ENCODE data around the gene ZPR1. TPM values are rescaled to one million over a fixed set of nuclear protein-coding genes. Genes with fewer than 3 reads are reported as not detected.

Gene ZPR1
- total RNA-seq, 1 experiment from 2014 or later, result 89.5 TPM

DNA sequence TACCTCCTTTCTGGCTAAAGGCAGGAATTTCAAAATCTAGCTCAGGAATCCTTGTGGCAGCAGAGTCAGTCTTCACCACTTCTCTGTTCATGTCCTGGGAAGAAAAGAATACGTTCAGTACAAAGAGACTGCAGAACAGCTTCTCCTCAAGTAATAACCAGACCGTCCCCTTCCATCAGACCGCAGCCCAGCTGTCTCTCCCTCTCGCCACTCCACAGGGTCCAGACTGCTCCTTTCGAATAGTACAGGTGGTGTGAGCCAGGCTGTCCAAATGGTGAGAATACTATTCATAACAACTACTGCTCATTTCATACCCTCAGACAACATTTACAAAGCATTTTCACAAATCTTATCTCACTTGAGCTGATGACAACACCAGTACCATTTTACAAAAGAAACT lies 857 bp downstream of the ZPR1 start:
- H2AFZ ChIP-seq (ENCODE audit: low read length), result no peak overlapping the region

DNA sequence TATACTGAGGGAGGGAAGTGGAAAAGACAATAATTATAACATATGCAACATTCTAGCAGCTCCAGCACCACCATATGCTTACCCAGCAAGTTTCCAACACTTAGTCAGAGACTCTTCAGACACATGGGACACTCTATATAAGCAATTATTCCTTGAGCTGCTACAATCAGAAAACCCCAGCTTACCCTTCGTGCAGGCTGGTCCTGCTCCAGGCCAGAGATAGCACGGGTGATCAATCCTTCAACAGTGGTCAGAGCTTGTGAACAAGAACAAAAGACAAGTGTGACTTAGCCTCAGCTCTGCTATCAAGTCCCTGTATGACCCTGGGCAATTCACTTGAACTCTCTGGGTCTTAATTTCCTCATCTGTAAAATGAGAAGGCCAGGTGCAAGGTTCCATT lies 1.5 kb downstream of the ZPR1 start:
- H3K27me3 ChIP-seq (ENCODE audit: low read length), result no peaks in the 10 kb centered on the region
- H3K9me2 ChIP-seq (replicated peaks; ENCODE audit: low read length), result no peaks in the 10 kb centered on the region
- intact Hi-C loops (cut with micrococcal nuclease), result no loop called here
- peaks cover 36% of the 10 kb centered on the region for H3K4me1 ChIP-seq (ENCODE audit: insufficient read depth, low read length)
- no peaks in the 10 kb centered on the region; the same call in 1 of the 2 replicates for H4K20me1 ChIP-seq (ENCODE audit: low read length)
- peaks cover 32% of the 10 kb centered on the region for H3K79me2 ChIP-seq (ENCODE audit: low read length)
- H3K4me2 ChIP-seq (ENCODE audit: low read length), result peak overlapping the region; percentile 94
- peaks cover 50% of the 10 kb centered on the region for H3K36me3 ChIP-seq (ENCODE audit: low read depth, low read length)
- no peak for DNase-seq
- ChIA-PET CTCF (interaction anchor here (2.6 kb wide), 1 partner anchor 50 kb away, joined by 16 read pairs; the partner anchor contains the start of gene APOA1), POLR2A (ENCODE audit: unreplicated experiment) (no interaction called here)
- H3F3A ChIP-seq (ENCODE audit: low read length, unreplicated experiment), result no peaks in the 10 kb centered on the region
- ATAC-seq, result no peak
- BruUV-seq (replicated peaks), result no TSS peak
- no peak overlapping the region for H3K27ac ChIP-seq (ENCODE audit: low read length)
- no peak overlapping the region for H2AFZ ChIP-seq (ENCODE audit: low read length)
- TF ChIP-seq, protein P1, sequence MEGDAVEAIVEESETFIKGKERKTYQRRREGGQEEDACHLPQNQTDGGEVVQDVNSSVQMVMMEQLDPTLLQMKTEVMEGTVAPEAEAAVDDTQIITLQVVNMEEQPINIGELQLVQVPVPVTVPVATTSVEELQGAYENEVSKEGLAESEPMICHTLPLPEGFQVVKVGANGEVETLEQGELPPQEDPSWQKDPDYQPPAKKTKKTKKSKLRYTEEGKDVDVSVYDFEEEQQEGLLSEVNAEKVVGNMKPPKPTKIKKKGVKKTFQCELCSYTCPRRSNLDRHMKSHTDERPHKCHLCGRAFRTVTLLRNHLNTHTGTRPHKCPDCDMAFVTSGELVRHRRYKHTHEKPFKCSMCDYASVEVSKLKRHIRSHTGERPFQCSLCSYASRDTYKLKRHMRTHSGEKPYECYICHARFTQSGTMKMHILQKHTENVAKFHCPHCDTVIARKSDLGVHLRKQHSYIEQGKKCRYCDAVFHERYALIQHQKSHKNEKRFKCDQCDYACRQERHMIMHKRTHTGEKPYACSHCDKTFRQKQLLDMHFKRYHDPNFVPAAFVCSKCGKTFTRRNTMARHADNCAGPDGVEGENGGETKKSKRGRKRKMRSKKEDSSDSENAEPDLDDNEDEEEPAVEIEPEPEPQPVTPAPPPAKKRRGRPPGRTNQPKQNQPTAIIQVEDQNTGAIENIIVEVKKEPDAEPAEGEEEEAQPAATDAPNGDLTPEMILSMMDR (conservative IDR thresholded peaks at IDR 0.05; ENCODE audit: low read depth, low read length), result no peak
- no peak for TF ChIP-seq EZH2phosphoT487 (IDR thresholded peaks at IDR 0.05; ENCODE audit: borderline replicate concordance, low read length)
- TF ChIP-seq EZH2 (IDR thresholded peaks at IDR 0.05; ENCODE audit: low read length, unreplicated experiment), result no peak
- H3K4me3 ChIP-seq (ENCODE audit: low read length), result peak overlapping the region; percentile 83
- H3K9me3 ChIP-seq (ENCODE audit: low read length), result no peaks in the 10 kb centered on the region
- H3K9ac ChIP-seq (ENCODE audit: low read length), result no peak overlapping the region

More for the DNA sequence above, 857 bp downstream of the ZPR1 start:
- H3K79me2 ChIP-seq (ENCODE audit: low read length), result peaks cover 32% of the 10 kb centered on the region
- peaks cover 36% of the 10 kb centered on the region for H3K4me1 ChIP-seq (ENCODE audit: insufficient read depth, low read length)
- TSS peak; percentile 63 for BruUV-seq (replicated peaks)
- H3K4me2 ChIP-seq (ENCODE audit: low read length), result peak overlapping the region; percentile 94
- DNase-seq, result no peak
- intact Hi-C loops (cut with micrococcal nuclease), result no loop called here
- H3K4me3 ChIP-seq (ENCODE audit: low read length), result peak overlapping the region; percentile 83
- H3F3A ChIP-seq (ENCODE audit: low read length, unreplicated experiment), result no peaks in the 10 kb centered on the region
- ATAC-seq, result no peak
- H3K9ac ChIP-seq (ENCODE audit: low read length), result peak overlapping the region; percentile 92
- peaks cover 46% of the 10 kb centered on the region for H3K36me3 ChIP-seq (ENCODE audit: low read depth, low read length)
- H3K27me3 ChIP-seq (ENCODE audit: low read length), result no peaks in the 10 kb centered on the region
- H3K9me3 ChIP-seq (ENCODE audit: low read length), result no peaks in the 10 kb centered on the region
- H3K9me2 ChIP-seq (replicated peaks; ENCODE audit: low read length), result no peaks in the 10 kb centered on the region
- H4K20me1 ChIP-seq (ENCODE audit: low read length), result no peaks in the 10 kb centered on the region; the same call in 1 of the 2 replicates
- ChIA-PET CTCF (interaction anchor here (0.6 to 2.6 kb wide), 3 partner anchors 41 to 352 kb away, joined by 3 to 16 read pairs (median 4); partner anchors contain the start of gene APOA1), POLR2A (ENCODE audit: unreplicated experiment) (interaction anchor here (2.0 kb wide), 1 partner anchor 49 kb away, joined by 7 read pairs; no protein-coding TSS in a partner anchor)
- H3K27ac ChIP-seq (ENCODE audit: low read length), result no peak overlapping the region
- TF ChIP-seq EZH2phosphoT487 (IDR thresholded peaks at IDR 0.05; ENCODE audit: borderline replicate concordance, low read length) (no peak), EZH2 (IDR thresholded peaks at IDR 0.05; ENCODE audit: low read length, unreplicated experiment) (no peak)
- TF ChIP-seq, protein P1 (conservative IDR thresholded peaks at IDR 0.05; ENCODE audit: low read depth, low read length), result no peak

DNA sequence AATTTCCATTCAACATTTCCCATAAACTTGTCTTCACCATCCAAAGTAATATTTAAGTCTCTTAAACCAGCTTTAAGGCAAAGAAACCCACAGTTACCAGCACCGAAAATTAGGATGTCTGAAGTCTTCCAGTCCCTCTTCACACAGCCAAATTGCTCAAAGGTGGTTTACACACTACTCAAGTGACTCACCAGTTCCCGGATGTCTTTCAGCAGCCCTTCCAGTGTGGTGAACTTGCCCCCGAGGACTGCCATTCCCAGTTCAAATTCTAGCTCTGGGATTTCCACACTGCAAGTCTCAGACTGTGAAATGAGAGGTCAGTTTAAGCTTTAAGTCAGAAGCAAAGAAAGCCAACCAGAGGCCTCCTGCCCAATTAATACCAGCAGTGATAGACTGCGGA lies 5.1 kb downstream of the ZPR1 start:
- H3K36me3 ChIP-seq (ENCODE audit: low read depth, low read length), result peaks cover 83% of the 10 kb centered on the region
- ChIA-PET CTCF (interaction anchor here (0.6 kb wide), 1 partner anchor 89 kb away, joined by 4 read pairs; no protein-coding TSS in a partner anchor), POLR2A (ENCODE audit: unreplicated experiment) (interaction anchor here (0.6 kb wide), 1 partner anchor 315 kb away, joined by 9 read pairs; the partner anchor contains the start of gene SIK3)
- no peaks in the 10 kb centered on the region; the same call in 1 of the 2 replicates for H4K20me1 ChIP-seq (ENCODE audit: low read length)
- no peaks in the 10 kb centered on the region for H3K9me2 ChIP-seq (replicated peaks; ENCODE audit: low read length)
- peak overlapping the region; percentile 41 for H3K27ac ChIP-seq (ENCODE audit: low read length)
- no peak overlapping the region for H2AFZ ChIP-seq (ENCODE audit: low read length)
- peaks cover 30% of the 10 kb centered on the region for H3K4me1 ChIP-seq (ENCODE audit: insufficient read depth, low read length)
- peaks cover 31% of the 10 kb centered on the region for H3K79me2 ChIP-seq (ENCODE audit: low read length)
- TF ChIP-seq EZH2phosphoT487 (IDR thresholded peaks at IDR 0.05; ENCODE audit: borderline replicate concordance, low read length), result no peak
- no peak for TF ChIP-seq EZH2 (IDR thresholded peaks at IDR 0.05; ENCODE audit: low read length, unreplicated experiment)
- TF ChIP-seq, protein P1 (conservative IDR thresholded peaks at IDR 0.05; ENCODE audit: low read depth, low read length), result no peak
- BruUV-seq (replicated peaks), result no TSS peak
- peak; percentile 73 for DNase-seq
- no peak overlapping the region for H3K4me3 ChIP-seq (ENCODE audit: low read length)
- H3F3A ChIP-seq (ENCODE audit: low read length, unreplicated experiment), result no peaks in the 10 kb centered on the region
- no peak overlapping the region for H3K9ac ChIP-seq (ENCODE audit: low read length)
- no peaks in the 10 kb centered on the region for H3K27me3 ChIP-seq (ENCODE audit: low read length)
- H3K4me2 ChIP-seq (ENCODE audit: low read length), result peak overlapping the region; percentile 11
- ATAC-seq, result peak; percentile 82
- intact Hi-C loops (cut with micrococcal nuclease), result no loop called here
- no peaks in the 10 kb centered on the region for H3K9me3 ChIP-seq (ENCODE audit: low read length)

Data from PC-3 (cell line).